ENCODE data around the gene ROBO1. TPM values are rescaled to one million over a fixed set of nuclear protein-coding genes. Genes with fewer than 3 reads are reported as not detected.

The ROBO1 gene
- total RNA-seq, 1 experiment from 2014 or later, result 32.2 TPM

GRCh38 chr3:79001255-79001654 is 766.5 kb downstream of the ROBO1 start:
- Mint-ChIP-seq H3K4me3 (ENCODE audit: unreplicated experiment) (no peak overlapping the region), H3K4me1 (ENCODE audit: insufficient read depth, unreplicated experiment) (peaks cover 11% of the 10 kb centered on the region), H3K27me3 (ENCODE audit: insufficient read depth, unreplicated experiment) (no peaks in the 10 kb centered on the region), H3K36me3 (ENCODE audit: insufficient read depth, unreplicated experiment) (no peaks in the 10 kb centered on the region), H3K9me3 (ENCODE audit: unreplicated experiment) (no peaks in the 10 kb centered on the region), H3K27ac (ENCODE audit: low read depth, unreplicated experiment) (no peak overlapping the region)
- TF ChIP-seq CTCF (IDR thresholded peaks at IDR 0.05; ENCODE audit: unreplicated experiment), result no peak
- no TSS peak for BruUV-seq (replicated peaks)
- ChIA-PET POLR2A (interaction anchor here (1.6 kb wide), 1 partner anchor 18 kb away, joined by 7 read pairs; no protein-coding TSS in a partner anchor), CTCF (interaction anchor here (0.6 to 2.4 kb wide), 4 partner anchors 13 to 344 kb away, joined by 3 to 8 read pairs (median 3); no protein-coding TSS in a partner anchor)
- intact Hi-C loops (cut with micrococcal nuclease), result no loop called here
- DNase-seq (ENCODE audit: unreplicated experiment), result no peak

- Mint-ChIP-seq H3K36me3 (ENCODE audit: insufficient read depth, unreplicated experiment) (no peaks in the 10 kb centered on the region), H3K27me3 (ENCODE audit: insufficient read depth, unreplicated experiment) (no peaks in the 10 kb centered on the region), H3K27ac (ENCODE audit: low read depth, unreplicated experiment) (no peak overlapping the region), H3K9me3 (ENCODE audit: unreplicated experiment) (no peaks in the 10 kb centered on the region), H3K4me1 (ENCODE audit: insufficient read depth, unreplicated experiment) (peaks cover 7% of the 10 kb centered on the region), H3K4me3 (ENCODE audit: unreplicated experiment) (no peak overlapping the region)
- TF ChIP-seq CTCF (IDR thresholded peaks at IDR 0.05; ENCODE audit: unreplicated experiment), result no peak
- no TSS peak for BruUV-seq (replicated peaks)
- POLR2A ChIA-PET, result no interaction called here
- intact Hi-C loops (cut with micrococcal nuclease), result no loop called here
- DNase-seq (ENCODE audit: unreplicated experiment), result no peak
- CTCF ChIA-PET, result interaction anchor here (0.6 kb wide), 1 partner anchor 763 kb away, joined by 3 read pairs; no protein-coding TSS in a partner anchor
Measured at GRCh38 chr3:78999139-78999538, 768.7 kb downstream of the ROBO1 start.

- Mint-ChIP-seq H3K9me3 (ENCODE audit: unreplicated experiment) (no peaks in the 10 kb centered on the region), H3K27me3 (ENCODE audit: insufficient read depth, unreplicated experiment) (no peaks in the 10 kb centered on the region), H3K27ac (ENCODE audit: low read depth, unreplicated experiment) (no peak overlapping the region), H3K4me1 (ENCODE audit: insufficient read depth, unreplicated experiment) (peaks cover 5% of the 10 kb centered on the region), H3K4me3 (ENCODE audit: unreplicated experiment) (no peak overlapping the region), H3K36me3 (ENCODE audit: insufficient read depth, unreplicated experiment) (no peaks in the 10 kb centered on the region)
- no peak for DNase-seq (ENCODE audit: unreplicated experiment)
- BruUV-seq (replicated peaks), result no TSS peak
- POLR2A ChIA-PET, result no interaction called here
- CTCF ChIA-PET, result no interaction called here
- intact Hi-C loops (cut with micrococcal nuclease), result no loop called here
- TF ChIP-seq CTCF (IDR thresholded peaks at IDR 0.05; ENCODE audit: unreplicated experiment), result no peak
Measured at GRCh38 chr3:78995087-78995486, 772.7 kb downstream of the ROBO1 start.

DNA sequence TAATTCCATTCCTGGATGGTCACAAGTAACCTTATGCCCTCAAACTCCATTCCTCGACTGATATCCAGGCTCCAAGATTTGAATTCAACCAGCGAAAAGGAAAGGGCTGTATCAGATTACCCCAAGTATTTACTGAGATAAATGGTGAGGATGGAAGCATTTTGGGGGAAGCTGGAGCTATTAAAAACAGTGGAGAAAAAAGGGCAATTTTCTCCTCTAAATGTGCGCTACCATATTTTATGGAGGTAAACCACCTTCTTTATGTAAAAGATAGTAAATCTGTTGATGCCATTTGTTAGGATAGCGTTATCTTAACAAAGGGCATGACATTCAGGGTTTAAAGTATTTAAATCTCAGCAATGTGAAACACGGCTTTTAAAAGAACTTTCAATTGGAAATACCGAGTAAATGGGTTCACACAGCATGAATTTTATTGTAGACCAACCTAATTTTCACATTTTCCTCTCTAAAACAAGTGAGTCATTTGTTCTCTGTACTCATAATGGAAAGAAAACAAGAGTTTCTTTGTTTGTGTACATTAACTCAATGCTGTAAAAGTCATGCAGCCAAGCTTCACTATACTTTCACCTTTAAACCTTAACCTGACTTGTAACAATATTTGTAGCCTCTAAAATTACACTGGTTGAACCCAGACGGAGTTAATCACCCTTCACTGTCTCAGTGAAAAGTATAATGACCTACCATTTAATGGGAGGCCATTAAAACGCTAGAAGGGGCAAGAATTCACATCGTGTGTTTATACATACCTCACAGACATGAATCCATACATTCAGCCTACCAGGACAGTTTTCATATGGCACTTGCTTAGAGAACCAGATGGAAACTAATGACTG is 773.4 kb downstream of the ROBO1 start:
- DNase-seq (ENCODE audit: unreplicated experiment), result no peak
- no peaks in the 10 kb centered on the region for H3K27me3 Mint-ChIP-seq (ENCODE audit: insufficient read depth, unreplicated experiment)
- no peak overlapping the region for H3K4me3 Mint-ChIP-seq (ENCODE audit: unreplicated experiment)
- BruUV-seq (replicated peaks), result no TSS peak
- ChIA-PET POLR2A (interaction anchor here (0.9 kb wide), 1 partner anchor 24 kb away, joined by 4 read pairs; no protein-coding TSS in a partner anchor), CTCF (interaction anchor here (0.7 kb wide), 2 partner anchors 17 to 36 kb away, joined by 4 read pairs; no protein-coding TSS in a partner anchor)
- no peaks in the 10 kb centered on the region for H3K9me3 Mint-ChIP-seq (ENCODE audit: unreplicated experiment)
- H3K36me3 Mint-ChIP-seq (ENCODE audit: insufficient read depth, unreplicated experiment), result no peaks in the 10 kb centered on the region
- TF ChIP-seq CTCF (IDR thresholded peaks at IDR 0.05; ENCODE audit: unreplicated experiment), result no peak
- no peak overlapping the region for H3K27ac Mint-ChIP-seq (ENCODE audit: low read depth, unreplicated experiment)
- H3K4me1 Mint-ChIP-seq (ENCODE audit: insufficient read depth, unreplicated experiment), result peaks cover 5% of the 10 kb centered on the region
- intact Hi-C loops (cut with micrococcal nuclease), result no loop called here

Measured in MCF 10A (cell line).